Natural killer cell (primary cell): Measurements from ENCODE around the gene BEAN1. TPM values are rescaled to one million over a fixed set of nuclear protein-coding genes. Genes with fewer than 3 reads are reported as not detected.
"Not testable (repeated sequence)": the region's sequence is repeated elsewhere in the genome, so short reads cannot be mapped to it uniquely, and the experiment has no call there.

Experiments
- ATAC-seq, 3 donors: fragments of 150-1000 bp in 2 of 3; fragments of 200-7000 bp in 1 of 3; cut with Tn5 transposase; 1 replicate in 1 of 3; 2 replicates in 2 of 3; pipeline ENCODE4 v1.10.0; 2021; ENCODE audit warnings: mild to moderate bottlenecking in 2 of 3, moderate library complexity in 2 of 3
- DNase-seq, 2 donors: peaks; one replicate each; pipeline versions ENCODE4 v3.0.0 to v3.0.0-alpha.2; 2013 to 2021; ENCODE audit warnings: mixed read lengths in 1 of 2
- H3K27ac ChIP-seq: one replicate; pipeline ENCODE4 v1.5.1; 2013; ENCODE audit warnings: mild to moderate bottlenecking, low read length
- H3K27me3 ChIP-seq: one replicate; pipeline ENCODE4 v1.6.1; 2013; ENCODE audit warnings: low read length; ENCODE audit not compliant: control insufficient read depth, insufficient read depth
- H3K36me3 ChIP-seq: one replicate; pipeline ENCODE4 v1.6.1; 2013; ENCODE audit warnings: low read length; ENCODE audit not compliant: control insufficient read depth, insufficient read depth
- H3K4me1 ChIP-seq: one replicate; pipeline ENCODE4 v1.6.1; 2013; ENCODE audit warnings: low read length; ENCODE audit not compliant: control insufficient read depth, insufficient read depth
- H3K4me3 ChIP-seq: one replicate; pipeline ENCODE4 v1.5.1; 2013; ENCODE audit warnings: low read length
- H3K9me3 ChIP-seq: one replicate; pipeline ENCODE4 v1.6.1; 2013; ENCODE audit warnings: low read length; ENCODE audit not compliant: control insufficient read depth, insufficient read depth
- H3K27ac Mint-ChIP-seq, 2 donors: one replicate each; pipeline ENCODE4 v1.8.0; 2022; ENCODE audit warnings: mild to moderate bottlenecking in 2 of 2, mixed read lengths in 2 of 2, moderate library complexity in 1 of 2
- H3K27me3 Mint-ChIP-seq, 2 donors: one replicate each; pipeline ENCODE4 v1.8.0; 2022; ENCODE audit warnings: low read depth in 2 of 2, mixed read lengths in 2 of 2
- H3K36me3 Mint-ChIP-seq: one replicate; pipeline ENCODE4 v1.8.0; 2022; ENCODE audit warnings: mixed read lengths
- H3K4me1 Mint-ChIP-seq, 2 donors: one replicate each; pipeline ENCODE4 v1.8.0; 2022; ENCODE audit warnings: mixed read lengths in 2 of 2
- H3K4me3 Mint-ChIP-seq: one replicate; pipeline ENCODE4 v1.8.0; 2022; ENCODE audit warnings: mild to moderate bottlenecking, moderate library complexity, mixed read lengths
- H3K9me3 Mint-ChIP-seq, 2 donors: one replicate each; pipeline ENCODE4 v1.8.0; 2022; ENCODE audit warnings: mixed read lengths in 2 of 2
- WGBS: methylation state at CpG from one replicate; pipeline ENCODE4 v1.1.7; 2013; ENCODE audit warnings: missing lambda C conversion rate; ENCODE audit not compliant: insufficient coverage; 5-methylcytosine and 5-hydroxymethylcytosine counted together
- intact Hi-C: fragments of 100-400 bp; cut with micrococcal nuclease; formaldehyde crosslinking; loops from one replicate; pipeline ENCODE4 v1.14.2; 2022
- total RNA-seq, 4 donors: library from RNA; stranded (reverse); fragments of 120-200 nt in 1 of 4; gene quantifications; one replicate each; pipeline versions ENCODE4 v1.2.3 to v1.2.4, GENCODE V29; 2013 to 2022
- TF ChIP-seq, protein P1 (sequence below): fragments of 200-600 bp; IDR thresholded peaks from one replicate; pipeline ENCODE4 v1.8.0; 2022; ENCODE audit warnings: antibody characterized with exemption

Gene BEAN1
- total RNA-seq, 3 donors from 2014 or later (not counting 1 experiment from before 2014, with no cell fraction given) = not detected

DNA sequence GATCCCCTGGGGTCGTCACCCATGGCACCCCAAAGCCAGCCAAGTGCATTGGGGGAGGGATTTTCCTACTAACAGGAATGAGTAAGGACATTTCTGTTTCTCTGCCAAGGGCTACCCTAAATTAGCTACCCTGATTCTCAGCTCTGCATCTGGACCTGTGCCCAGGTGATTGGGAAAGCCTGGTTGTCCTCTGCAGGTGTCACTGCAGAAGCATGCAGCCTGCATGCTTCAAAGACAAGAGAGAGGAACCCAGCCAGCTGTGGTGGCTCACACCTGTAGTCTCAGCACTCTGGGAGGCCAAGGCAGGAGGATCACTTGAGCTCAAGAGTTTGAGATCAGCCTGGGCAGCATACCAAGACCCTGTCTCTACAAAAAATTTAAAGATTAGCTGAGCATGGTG lies 19.6 kb downstream of the BEAN1 start:
- Histone ChIP-seq H3K36me3 (no peaks in the 10 kb centered on the region), H3K27me3 (no peaks in the 10 kb centered on the region), H3K27ac (no peak overlapping the region), H3K4me1 (no peaks in the 10 kb centered on the region), H3K4me3 (no peak overlapping the region), H3K9me3 (no peaks in the 10 kb centered on the region)
- Mint-ChIP-seq H3K36me3 (no peaks in the 10 kb centered on the region), H3K4me1 (no peaks in the 10 kb centered on the region), H3K4me3 (no peak overlapping the region), H3K9me3 (no peaks in the 10 kb centered on the region), H3K27me3 (peaks cover 13 to 16% of the 10 kb centered on the region in 2 donors), H3K27ac (no peak overlapping the region)
- 83% methylated on average over 1 of the region's 1 CpG for WGBS
- no peak for DNase-seq
- intact Hi-C loops = no loop called here
- no peak for ATAC-seq
- TF ChIP-seq, protein P1, sequence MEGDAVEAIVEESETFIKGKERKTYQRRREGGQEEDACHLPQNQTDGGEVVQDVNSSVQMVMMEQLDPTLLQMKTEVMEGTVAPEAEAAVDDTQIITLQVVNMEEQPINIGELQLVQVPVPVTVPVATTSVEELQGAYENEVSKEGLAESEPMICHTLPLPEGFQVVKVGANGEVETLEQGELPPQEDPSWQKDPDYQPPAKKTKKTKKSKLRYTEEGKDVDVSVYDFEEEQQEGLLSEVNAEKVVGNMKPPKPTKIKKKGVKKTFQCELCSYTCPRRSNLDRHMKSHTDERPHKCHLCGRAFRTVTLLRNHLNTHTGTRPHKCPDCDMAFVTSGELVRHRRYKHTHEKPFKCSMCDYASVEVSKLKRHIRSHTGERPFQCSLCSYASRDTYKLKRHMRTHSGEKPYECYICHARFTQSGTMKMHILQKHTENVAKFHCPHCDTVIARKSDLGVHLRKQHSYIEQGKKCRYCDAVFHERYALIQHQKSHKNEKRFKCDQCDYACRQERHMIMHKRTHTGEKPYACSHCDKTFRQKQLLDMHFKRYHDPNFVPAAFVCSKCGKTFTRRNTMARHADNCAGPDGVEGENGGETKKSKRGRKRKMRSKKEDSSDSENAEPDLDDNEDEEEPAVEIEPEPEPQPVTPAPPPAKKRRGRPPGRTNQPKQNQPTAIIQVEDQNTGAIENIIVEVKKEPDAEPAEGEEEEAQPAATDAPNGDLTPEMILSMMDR = no peak

DNA sequence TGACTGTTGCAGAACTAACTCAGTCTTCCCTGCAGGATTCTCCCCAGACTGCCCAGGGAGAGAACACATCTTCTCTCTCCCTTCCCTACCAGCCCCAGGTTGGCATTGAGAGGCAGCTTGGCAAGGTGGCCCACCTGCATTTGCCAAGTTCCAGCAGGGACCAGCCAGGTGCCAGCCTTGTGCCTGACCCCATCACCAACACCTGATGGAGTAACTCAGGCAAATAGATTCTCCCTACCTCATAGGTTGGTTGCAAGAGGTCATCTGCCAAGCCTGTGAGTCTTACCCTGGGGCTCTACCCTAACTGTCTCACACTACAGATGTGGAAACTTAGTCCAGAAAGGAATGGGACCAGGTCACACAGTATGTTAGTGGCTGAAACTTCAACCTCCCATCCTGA lies 20.4 kb downstream of the BEAN1 start:
- Histone ChIP-seq H3K36me3 (no peaks in the 10 kb centered on the region), H3K9me3 (no peaks in the 10 kb centered on the region), H3K27ac (no peak overlapping the region), H3K27me3 (no peaks in the 10 kb centered on the region), H3K4me3 (no peak overlapping the region), H3K4me1 (no peaks in the 10 kb centered on the region)
- no peak overlapping the region for H3K27ac Mint-ChIP-seq
- ATAC-seq (no peak), DNase-seq (no peak)
- no peak overlapping the region for H3K4me3 Mint-ChIP-seq
- H3K4me1 Mint-ChIP-seq = no peaks in the 10 kb centered on the region
- peaks cover 13 to 16% of the 10 kb centered on the region in 2 donors for H3K27me3 Mint-ChIP-seq
- TF ChIP-seq, protein P1 = no peak
- no peaks in the 10 kb centered on the region for H3K9me3 Mint-ChIP-seq
- intact Hi-C loops = no loop called here
- H3K36me3 Mint-ChIP-seq = no peaks in the 10 kb centered on the region

DNA sequence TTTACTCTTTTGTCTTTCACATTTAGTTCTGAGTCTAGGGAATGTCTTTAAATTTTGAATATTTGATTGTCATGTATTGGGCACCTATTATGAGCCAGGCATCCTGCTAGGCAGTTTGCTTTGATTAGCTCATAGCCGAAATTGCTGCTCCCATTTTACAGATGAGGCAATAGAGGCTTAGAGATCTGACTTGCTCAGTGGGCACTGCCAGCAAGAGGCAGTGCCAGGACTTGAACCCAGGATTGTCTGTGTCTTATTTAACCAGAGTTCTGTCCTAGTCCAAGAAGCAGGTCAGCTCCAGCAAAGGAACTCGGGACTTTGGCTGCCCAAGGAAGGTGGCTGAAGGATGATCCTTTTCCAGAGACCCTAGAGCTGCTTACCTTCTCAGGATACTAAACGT lies 24.5 kb downstream of the BEAN1 start:
- no peak for DNase-seq
- Mint-ChIP-seq H3K36me3 (no peaks in the 10 kb centered on the region), H3K4me3 (no peak overlapping the region), H3K27me3 (peaks cover 0 to 2% of the 10 kb centered on the region in 2 donors), H3K27ac (no peak overlapping the region), H3K4me1 (no peaks in the 10 kb centered on the region), H3K9me3 (no peaks in the 10 kb centered on the region)
- Histone ChIP-seq H3K27ac (no peak overlapping the region), H3K9me3 (no peaks in the 10 kb centered on the region), H3K4me3 (no peak overlapping the region), H3K27me3 (no peaks in the 10 kb centered on the region), H3K4me1 (no peaks in the 10 kb centered on the region), H3K36me3 (no peaks in the 10 kb centered on the region)
- intact Hi-C loops = no loop called here
- ATAC-seq = no peak
- WGBS = 85% methylated on average over 3 of the region's 3 CpGs
- TF ChIP-seq, protein P1 = no peak

DNA sequence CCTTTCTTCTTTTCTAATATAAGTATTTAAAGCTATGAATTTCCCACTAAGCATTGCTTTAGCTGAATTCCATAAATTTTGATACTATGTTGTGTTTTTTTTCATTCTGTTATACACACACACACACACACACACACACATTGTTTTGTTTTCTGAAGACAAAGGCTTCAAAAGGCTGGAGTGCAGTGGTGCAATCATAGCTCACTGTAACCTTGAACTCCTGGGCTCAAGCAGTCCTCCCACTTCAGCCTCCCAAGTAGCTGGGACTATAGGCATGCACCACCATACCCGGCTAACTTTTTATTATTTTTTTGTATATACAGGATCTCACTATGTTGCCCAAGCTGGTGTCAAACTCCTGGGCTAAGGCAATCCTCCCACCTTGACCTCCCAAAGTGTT lies 26.1 kb downstream of the BEAN1 start:
- intact Hi-C loops, ATAC-seq, H3K27ac Mint-ChIP-seq, H3K9me3 ChIP-seq, H3K27me3 Mint-ChIP-seq, H3K4me1 Mint-ChIP-seq, DNase-seq, H3K4me3 ChIP-seq, H3K36me3 Mint-ChIP-seq, H3K9me3 Mint-ChIP-seq, H3K27ac ChIP-seq, H3K27me3 ChIP-seq, H3K36me3 ChIP-seq, H3K4me3 Mint-ChIP-seq, H3K4me1 ChIP-seq: not testable (repeated sequence)
- 83% methylated on average over 1 of the region's 1 CpG for WGBS
